ENCODE results near the gene WSCD1. TPM values are rescaled to one million over a fixed set of nuclear protein-coding genes. Genes with fewer than 3 reads are reported as not detected.

Gene WSCD1
- total and polyA plus RNA-seq, 2 donors (not counting 1 experiment from before 2014, with no cell fraction given), result not detected

DNA sequence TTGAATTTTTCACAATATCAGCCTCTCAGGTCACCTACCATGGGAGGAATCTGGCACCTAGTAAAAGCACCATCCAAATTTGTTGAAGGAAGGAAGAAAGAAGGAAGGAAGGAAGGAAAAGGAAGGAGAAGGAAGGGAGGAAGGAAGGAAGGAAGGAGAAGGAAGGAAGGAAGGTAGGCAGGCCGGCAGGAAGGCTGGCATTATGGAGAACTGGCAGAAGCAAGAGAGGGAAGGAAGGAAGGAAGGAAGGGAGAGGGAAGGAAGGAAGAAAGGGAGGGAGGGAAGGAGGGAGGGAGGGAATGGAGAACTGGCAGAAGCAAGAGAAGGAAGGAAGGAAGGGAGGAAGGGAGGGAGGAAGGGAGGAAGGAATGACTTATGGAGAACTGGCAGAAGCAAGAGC is 24.3 kb downstream of the WSCD1 start:
- peaks cover 4% of the 10 kb centered on the region for H3K27me3 Mint-ChIP-seq

DNA sequence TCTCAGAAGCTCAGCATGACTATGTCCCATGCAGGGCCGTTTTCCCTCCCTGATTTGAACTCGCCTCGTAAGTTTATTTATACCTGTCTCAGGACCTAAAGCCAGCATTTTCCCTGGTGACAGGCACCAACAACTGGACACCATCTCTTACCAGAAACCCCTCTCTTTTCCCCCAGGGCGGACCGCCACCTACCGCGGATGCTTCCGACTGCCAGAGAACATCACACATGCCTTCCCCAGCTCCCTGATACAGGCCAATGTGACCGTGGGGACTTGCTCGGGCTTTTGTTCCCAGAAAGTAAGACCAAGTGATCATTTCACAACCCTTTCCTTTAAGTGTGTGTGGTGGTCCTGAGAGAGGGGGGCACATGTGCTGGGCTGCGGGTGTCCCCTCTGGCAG is 24.7 kb downstream of the WSCD1 start:
- Mint-ChIP-seq H3K4me3 (no peak overlapping the region), H3K4me1 (no peaks in the 10 kb centered on the region), H3K9me3 (ENCODE audit: insufficient read depth) (no peaks in the 10 kb centered on the region), H3K27me3 (peaks cover 4% of the 10 kb centered on the region), H3K27ac (no peak overlapping the region)
- ATAC-seq (ENCODE audit: low read depth) (no peak), DNase-seq (no peak)
- Histone ChIP-seq H3K9me3 (ENCODE audit: control extremely low read depth in 1 of 3, control insufficient read depth in 2 of 3, insufficient read depth in 1 of 3, low read length in 2 of 3) (no peaks in the 10 kb centered on the region), H3K4me2 (replicated peaks; ENCODE audit: low read depth, low read length, poor library complexity, severe bottlenecking) (no peak overlapping the region), H2AFZ (ENCODE audit: insufficient read depth, low read depth, low read length, poor library complexity, severe bottlenecking) (no peak overlapping the region), H3K27ac (ENCODE audit: low read length in 2 of 2) (no peak overlapping the region), H3K79me2 (ENCODE audit: control insufficient read depth, insufficient read depth, low read length) (no peaks in the 10 kb centered on the region), H3K27me3 (replicated peaks in 1 of 4; ENCODE audit: control extremely low read depth in 1 of 4, control insufficient read depth in 3 of 4, insufficient read depth in 4 of 4, low read length in 3 of 4) (no peaks in the 10 kb centered on the region), H3K36me3 (replicated peaks in 1 of 2; ENCODE audit: control extremely low read depth in 1 of 2, control insufficient read depth in 1 of 2, extremely low read depth in 1 of 2, insufficient read depth in 2 of 2, low read length in 1 of 2) (no peaks in the 10 kb centered on the region), H3K9ac (ENCODE audit: low read length) (no peak overlapping the region), H3K4me3 (ENCODE audit: control extremely low read depth in 1 of 5, extremely low read depth in 1 of 5, insufficient read depth in 1 of 5, low read depth in 2 of 5, low read length in 4 of 5) (no peak overlapping the region), H3K4me1 (ENCODE audit: control insufficient read depth in 2 of 2, insufficient read depth in 2 of 2, low read length in 2 of 2) (no peaks in the 10 kb centered on the region), H4K20me1 (ENCODE audit: control insufficient read depth, insufficient read depth, low read length, poor library complexity, severe bottlenecking) (no peaks in the 10 kb centered on the region)
- TF ChIP-seq EZH2 (IDR thresholded peaks at IDR 0.05; ENCODE audit: borderline replicate concordance, insufficient read depth, low read depth, low read length, poor library complexity, severe bottlenecking), result no peak
- TF ChIP-seq, protein P1, sequence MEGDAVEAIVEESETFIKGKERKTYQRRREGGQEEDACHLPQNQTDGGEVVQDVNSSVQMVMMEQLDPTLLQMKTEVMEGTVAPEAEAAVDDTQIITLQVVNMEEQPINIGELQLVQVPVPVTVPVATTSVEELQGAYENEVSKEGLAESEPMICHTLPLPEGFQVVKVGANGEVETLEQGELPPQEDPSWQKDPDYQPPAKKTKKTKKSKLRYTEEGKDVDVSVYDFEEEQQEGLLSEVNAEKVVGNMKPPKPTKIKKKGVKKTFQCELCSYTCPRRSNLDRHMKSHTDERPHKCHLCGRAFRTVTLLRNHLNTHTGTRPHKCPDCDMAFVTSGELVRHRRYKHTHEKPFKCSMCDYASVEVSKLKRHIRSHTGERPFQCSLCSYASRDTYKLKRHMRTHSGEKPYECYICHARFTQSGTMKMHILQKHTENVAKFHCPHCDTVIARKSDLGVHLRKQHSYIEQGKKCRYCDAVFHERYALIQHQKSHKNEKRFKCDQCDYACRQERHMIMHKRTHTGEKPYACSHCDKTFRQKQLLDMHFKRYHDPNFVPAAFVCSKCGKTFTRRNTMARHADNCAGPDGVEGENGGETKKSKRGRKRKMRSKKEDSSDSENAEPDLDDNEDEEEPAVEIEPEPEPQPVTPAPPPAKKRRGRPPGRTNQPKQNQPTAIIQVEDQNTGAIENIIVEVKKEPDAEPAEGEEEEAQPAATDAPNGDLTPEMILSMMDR (IDR thresholded peaks at IDR 0.05), result no peak
- intact Hi-C loops (cut with micrococcal nuclease), result no loop called here
- POLR2A ChIA-PET, result no interaction called here
- CTCF ChIA-PET, result no interaction called here
- 94% methylated on average over 9 of the region's 11 CpGs for WGBS (ENCODE audit: insufficient coverage)

More for the DNA sequence above, 24.3 kb downstream of the WSCD1 start:
- Histone ChIP-seq H3K4me3 (ENCODE audit: control extremely low read depth in 1 of 5, extremely low read depth in 1 of 5, insufficient read depth in 1 of 5, low read depth in 2 of 5, low read length in 4 of 5) (no peak overlapping the region), H3K27ac (ENCODE audit: low read length in 2 of 2) (no peak overlapping the region), H3K9me3 (ENCODE audit: control extremely low read depth in 1 of 3, control insufficient read depth in 2 of 3, insufficient read depth in 1 of 3, low read length in 2 of 3) (no peaks in the 10 kb centered on the region), H3K36me3 (replicated peaks in 1 of 2; ENCODE audit: control extremely low read depth in 1 of 2, control insufficient read depth in 1 of 2, extremely low read depth in 1 of 2, insufficient read depth in 2 of 2, low read length in 1 of 2) (no peaks in the 10 kb centered on the region), H3K9ac (ENCODE audit: low read length) (no peak overlapping the region), H3K4me1 (ENCODE audit: control insufficient read depth in 2 of 2, insufficient read depth in 2 of 2, low read length in 2 of 2) (no peaks in the 10 kb centered on the region), H3K4me2 (replicated peaks; ENCODE audit: low read depth, low read length, poor library complexity, severe bottlenecking) (no peak overlapping the region), H2AFZ (ENCODE audit: insufficient read depth, low read depth, low read length, poor library complexity, severe bottlenecking) (no peak overlapping the region), H4K20me1 (ENCODE audit: control insufficient read depth, insufficient read depth, low read length, poor library complexity, severe bottlenecking) (no peaks in the 10 kb centered on the region), H3K27me3 (replicated peaks in 1 of 4; ENCODE audit: control extremely low read depth in 1 of 4, control insufficient read depth in 3 of 4, insufficient read depth in 4 of 4, low read length in 3 of 4) (no peaks in the 10 kb centered on the region), H3K79me2 (ENCODE audit: control insufficient read depth, insufficient read depth, low read length) (no peaks in the 10 kb centered on the region)
- ATAC-seq (ENCODE audit: low read depth) (no peak), DNase-seq (no peak)
- Mint-ChIP-seq H3K4me3 (no peak overlapping the region), H3K27ac (no peak overlapping the region), H3K4me1 (no peaks in the 10 kb centered on the region), H3K9me3 (ENCODE audit: insufficient read depth) (no peaks in the 10 kb centered on the region)
- 75% methylated on average over 1 of the region's 1 CpG for WGBS (ENCODE audit: insufficient coverage)
- intact Hi-C loops (cut with micrococcal nuclease), result no loop called here
- ChIA-PET POLR2A (no interaction called here), CTCF (no interaction called here)
- TF ChIP-seq EZH2 (IDR thresholded peaks at IDR 0.05; ENCODE audit: borderline replicate concordance, insufficient read depth, low read depth, low read length, poor library complexity, severe bottlenecking), result no peak
- TF ChIP-seq, protein P1 (IDR thresholded peaks at IDR 0.05), result no peak
